Mucosa of descending colon (tissue), 3 donors: ENCODE data around the gene IGFBP4. TPM values are rescaled to one million over a fixed set of nuclear protein-coding genes. Genes with fewer than 3 reads are reported as not detected.

Experiments
- ATAC-seq: fragments of 200-7000 bp; cut with Tn5 transposase; one replicate; pipeline ENCODE4 v1.9.1; 2020; ENCODE audit warnings: mild to moderate bottlenecking, moderate library complexity
- DNase-seq, 3 donors: peaks; one replicate each; pipeline ENCODE4 v3.0.0-alpha.2; 2020
- H3K36me3 ChIP-seq: fragments of 200-600 bp; one replicate; pipeline ENCODE4 v1.8.0; 2021; ENCODE audit warnings: low read depth, mild to moderate bottlenecking
- H3K4me1 ChIP-seq: fragments of 200-600 bp; one replicate; pipeline ENCODE4 v1.8.0; 2021; ENCODE audit warnings: low read depth, mild to moderate bottlenecking
- H3K4me3 ChIP-seq: fragments of 200-600 bp; one replicate; pipeline ENCODE4 v1.8.0; 2021; ENCODE audit warnings: mild to moderate bottlenecking
- H3K9me3 ChIP-seq: fragments of 200-600 bp; one replicate; pipeline ENCODE4 v1.8.0; 2021; ENCODE audit warnings: mild to moderate bottlenecking
- intact Hi-C, 2 donors: fragments of 100-400 bp; cut with DNase I in 1 of 2; cut with micrococcal nuclease in 1 of 2; formaldehyde crosslinking; loops; one replicate each; pipeline versions ENCODE4 v1.11.0 to v1.11.1; 2022; cut with DNase I, micrococcal nuclease
- total RNA-seq, 3 donors: library from RNA; stranded (reverse); fragmentation: NEBNext Ultra II Directional in 2 of 3; extraction: Animal tissue kit (Norgen Biotek cat#: 25700) in 2 of 3; gene quantifications; one replicate each; pipeline versions ENCODE4 v1.2.1 to v1.2.4, GENCODE V29; 2021 to 2023
- TF ChIP-seq, protein P1 (sequence below): fragments of 200-600 bp; IDR thresholded peaks from one replicate; pipeline ENCODE4 v1.8.0; 2022; ENCODE audit warnings: antibody characterized with exemption, mild to moderate bottlenecking
- donor health status: DM: no; HTN: no; CAD: no; lungs with moderate emphysema.
- donor health status: DM: no; HTN: no; CAD: no.
- donor health status: DM: no; HTN: yes; CAD: no.

The IGFBP4 gene
- total RNA-seq, 3 donors from 2014 or later: 215 to 459 (median 244) TPM

DNA sequence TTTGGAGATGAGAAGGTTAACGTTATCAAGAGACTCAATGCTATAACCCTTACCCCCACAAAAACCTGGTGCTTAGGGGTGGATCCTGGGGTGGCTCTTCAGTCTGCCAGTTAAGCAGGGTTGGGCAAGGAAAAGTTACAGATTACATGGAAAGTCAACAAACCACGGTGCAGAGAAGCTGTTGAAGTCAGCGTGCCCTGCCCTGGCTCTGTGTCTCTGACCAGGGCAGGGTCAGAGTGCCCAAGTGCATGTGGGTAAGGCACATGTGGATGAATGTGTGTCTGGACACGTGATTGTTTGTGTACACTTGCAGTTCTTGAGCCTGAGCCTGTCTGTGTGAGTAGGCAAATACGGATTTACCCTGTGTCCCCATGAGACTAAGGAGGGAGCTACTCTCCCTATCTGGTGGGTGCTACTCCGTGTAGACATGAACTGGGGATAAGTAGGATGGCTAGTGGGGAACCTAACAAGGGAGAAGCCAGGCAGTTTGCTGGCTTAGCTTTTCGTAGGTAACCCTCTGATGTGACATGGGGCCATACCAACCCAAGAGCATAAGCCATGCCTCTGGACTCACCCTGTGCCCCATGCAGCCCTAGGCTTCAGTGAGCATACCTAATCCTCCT, 5.5 kb downstream of the IGFBP4 start:
- Histone ChIP-seq H3K4me1 (peaks cover 62% of the 10 kb centered on the region), H3K4me3 (no peak overlapping the region), H3K9me3 (no peaks in the 10 kb centered on the region), H3K36me3 (no peaks in the 10 kb centered on the region)
- ATAC-seq (peak; percentile 84), DNase-seq (peak; percentile 83 to 88 (median 83))
- TF ChIP-seq, protein P1, sequence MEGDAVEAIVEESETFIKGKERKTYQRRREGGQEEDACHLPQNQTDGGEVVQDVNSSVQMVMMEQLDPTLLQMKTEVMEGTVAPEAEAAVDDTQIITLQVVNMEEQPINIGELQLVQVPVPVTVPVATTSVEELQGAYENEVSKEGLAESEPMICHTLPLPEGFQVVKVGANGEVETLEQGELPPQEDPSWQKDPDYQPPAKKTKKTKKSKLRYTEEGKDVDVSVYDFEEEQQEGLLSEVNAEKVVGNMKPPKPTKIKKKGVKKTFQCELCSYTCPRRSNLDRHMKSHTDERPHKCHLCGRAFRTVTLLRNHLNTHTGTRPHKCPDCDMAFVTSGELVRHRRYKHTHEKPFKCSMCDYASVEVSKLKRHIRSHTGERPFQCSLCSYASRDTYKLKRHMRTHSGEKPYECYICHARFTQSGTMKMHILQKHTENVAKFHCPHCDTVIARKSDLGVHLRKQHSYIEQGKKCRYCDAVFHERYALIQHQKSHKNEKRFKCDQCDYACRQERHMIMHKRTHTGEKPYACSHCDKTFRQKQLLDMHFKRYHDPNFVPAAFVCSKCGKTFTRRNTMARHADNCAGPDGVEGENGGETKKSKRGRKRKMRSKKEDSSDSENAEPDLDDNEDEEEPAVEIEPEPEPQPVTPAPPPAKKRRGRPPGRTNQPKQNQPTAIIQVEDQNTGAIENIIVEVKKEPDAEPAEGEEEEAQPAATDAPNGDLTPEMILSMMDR: no peak
- intact Hi-C loops: loop anchor here in 1 of 2 donors (10.0 kb wide), 1 partner anchor 86 kb away; no protein-coding TSS in a partner anchor

DNA sequence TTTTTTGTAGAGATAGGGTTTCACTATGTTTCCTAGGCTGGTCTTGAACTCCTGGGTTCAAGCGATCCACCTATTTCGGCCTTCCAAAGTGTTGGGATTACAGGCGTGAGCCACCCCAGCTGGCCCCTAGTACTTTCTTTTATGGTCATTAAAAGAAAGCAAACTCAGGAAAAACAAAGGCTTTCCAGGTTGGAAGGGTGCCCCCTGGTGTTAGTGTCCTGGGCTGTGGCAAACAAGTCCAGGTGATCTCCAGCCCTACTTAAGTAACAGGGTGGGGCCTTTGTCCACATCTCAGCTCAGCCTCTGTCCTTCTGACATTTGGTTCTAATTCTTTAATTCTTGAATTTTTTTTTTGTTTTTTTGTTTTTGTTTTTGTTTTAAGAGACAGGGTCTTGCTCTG, 6.9 kb downstream of the IGFBP4 start:
- Histone ChIP-seq H3K4me1 (peaks cover 60% of the 10 kb centered on the region), H3K9me3 (no peaks in the 10 kb centered on the region), H3K36me3 (peaks cover 9% of the 10 kb centered on the region), H3K4me3 (no peak overlapping the region)
- TF ChIP-seq, protein P1: peak; percentile 78
- intact Hi-C loops: no loop called here
- ATAC-seq (peak; percentile 39), DNase-seq (peak in 2 of 3 donors; percentile 82 to 95)

DNA sequence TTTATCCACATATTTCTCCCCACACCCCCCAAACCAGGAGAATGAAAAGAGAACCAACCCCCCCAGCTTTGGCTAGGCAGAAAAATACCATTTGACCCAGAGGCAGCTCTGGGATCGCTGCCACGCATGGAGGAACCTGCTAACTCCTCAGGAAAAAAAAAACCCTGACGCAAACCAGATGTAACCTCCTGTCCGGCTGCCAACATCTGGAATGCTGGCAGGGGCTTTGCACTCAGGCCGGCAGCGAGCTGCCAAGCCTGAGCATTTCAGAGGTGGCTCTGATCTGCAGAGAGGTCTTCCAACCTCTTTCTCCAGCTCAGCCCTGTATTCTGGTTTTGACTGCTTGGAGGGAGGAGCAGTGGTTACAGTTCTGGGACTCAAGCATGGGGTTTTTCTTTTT, 8.2 kb downstream of the IGFBP4 start:
- H3K9me3 ChIP-seq: no peaks in the 10 kb centered on the region
- H3K4me3 ChIP-seq: no peak overlapping the region
- peaks cover 9% of the 10 kb centered on the region for H3K36me3 ChIP-seq
- peaks cover 48% of the 10 kb centered on the region for H3K4me1 ChIP-seq
- intact Hi-C loops: no loop called here
- DNase-seq (no peak), ATAC-seq (no peak)
- TF ChIP-seq, protein P1: no peak

DNA sequence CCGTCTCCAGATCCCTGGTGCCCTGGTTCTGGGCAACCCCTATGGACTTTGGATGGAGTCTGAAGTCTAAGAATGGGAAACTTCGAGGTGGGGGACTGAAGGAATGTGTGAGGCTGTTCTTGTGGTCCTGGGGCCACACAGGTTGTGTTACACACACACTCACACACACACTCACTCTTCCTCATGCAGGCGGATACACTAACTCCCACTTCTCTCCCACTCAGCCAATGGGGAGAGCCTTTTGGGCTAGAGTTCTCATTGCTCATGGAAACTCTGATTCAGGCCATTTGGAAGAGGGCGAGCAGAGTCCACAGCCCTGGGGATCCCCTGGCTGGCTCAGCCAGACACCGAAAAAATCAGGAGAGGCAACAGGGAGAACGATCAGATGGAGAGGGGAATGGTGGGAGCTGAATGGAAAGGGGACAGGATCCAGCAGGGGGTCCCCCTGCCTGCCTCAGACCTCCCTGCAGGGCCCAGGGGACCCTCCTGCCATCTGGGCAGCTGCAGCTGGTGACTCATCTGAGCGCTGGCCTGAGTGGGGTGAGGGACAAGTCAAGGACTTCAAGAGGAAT, 9.1 kb downstream of the IGFBP4 start:
- ATAC-seq (no peak), DNase-seq (no peak)
- Histone ChIP-seq H3K9me3 (no peaks in the 10 kb centered on the region), H3K4me1 (peaks cover 39% of the 10 kb centered on the region), H3K4me3 (no peak overlapping the region), H3K36me3 (peaks cover 9% of the 10 kb centered on the region)
- TF ChIP-seq, protein P1: no peak
- intact Hi-C loops: no loop called here

DNA sequence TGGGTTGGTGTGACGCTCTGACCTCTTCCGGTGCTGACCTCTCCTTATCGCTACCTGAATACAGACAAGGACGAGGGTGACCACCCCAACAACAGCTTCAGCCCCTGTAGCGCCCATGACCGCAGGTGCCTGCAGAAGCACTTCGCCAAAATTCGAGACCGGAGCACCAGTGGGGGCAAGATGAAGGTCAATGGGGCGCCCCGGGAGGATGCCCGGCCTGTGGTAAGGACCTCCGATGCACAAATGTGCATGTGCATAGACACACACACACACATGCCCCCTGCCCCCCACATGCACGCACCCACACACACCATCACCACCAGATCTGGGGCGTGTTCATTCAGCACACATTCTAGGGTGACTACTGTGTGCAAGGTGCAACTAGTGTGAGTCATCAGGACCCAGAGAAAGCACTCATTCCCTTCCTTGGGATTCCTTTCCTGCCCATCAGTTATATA, 9.7 kb downstream of the IGFBP4 start:
- no peak for DNase-seq
- TF ChIP-seq, protein P1: no peak
- Histone ChIP-seq H3K9me3 (no peaks in the 10 kb centered on the region), H3K4me3 (no peak overlapping the region), H3K36me3 (peaks cover 9% of the 10 kb centered on the region), H3K4me1 (peaks cover 32% of the 10 kb centered on the region)
- intact Hi-C loops: no loop called here
- no peak for ATAC-seq
